Tibial nerve (tissue), 4 donors: ENCODE measurements around the gene COX11. TPM values are rescaled to one million over a fixed set of nuclear protein-coding genes. Genes with fewer than 3 reads are reported as not detected.

Experiments
- DNase-seq, 2 donors: peaks; one replicate each; pipeline ENCODE4 v3.0.0-alpha.2; 2019; ENCODE audit warnings: low spot score in 2 of 2
- H3K27ac ChIP-seq, 4 donors: fragments of 200-600 bp; sonication (generic) in 3 of 4; one replicate each; pipeline ENCODE4 v1.5.1; 2017 to 2019; ENCODE audit warnings: mild to moderate bottlenecking in 1 of 4
- H3K27me3 ChIP-seq, 2 donors: fragments of 200-600 bp; sonication (generic) in 1 of 2; one replicate each; pipeline versions ENCODE4 v1.5.1 to v1.6.0; 2017 to 2019
- H3K36me3 ChIP-seq, 3 donors: fragments of 200-600 bp; sonication (generic); one replicate each; pipeline ENCODE4 v1.5.1; 2018 to 2019
- H3K4me1 ChIP-seq, 4 donors: fragments of 200-600 bp; sonication (generic) in 3 of 4; one replicate each; pipeline ENCODE4 v1.5.1; 2017 to 2019
- H3K4me3 ChIP-seq, 4 donors: fragments of 200-600 bp; sonication (generic) in 3 of 4; one replicate each; pipeline ENCODE4 v1.5.1; 2017 to 2019; ENCODE audit warnings: mild to moderate bottlenecking in 1 of 4, moderate library complexity in 1 of 4
- H3K9me3 ChIP-seq, 4 donors: fragments of 200-600 bp; sonication (generic) in 3 of 4; one replicate each; pipeline ENCODE4 v1.5.1; 2017 to 2019
- CTCF ChIP-seq, 5 experiments: fragments of 200-600 bp in 3 of 5; fragments of 450-650 bp in 2 of 5; sonication (generic) in 3 of 5; IDR thresholded peaks; one replicate each; pipeline ENCODE4 v1.5.1; 2016 to 2019; ENCODE audit warnings: antibody characterized with exemption in 5 of 5, mild to moderate bottlenecking in 3 of 5, moderate library complexity in 2 of 5
- EP300 ChIP-seq, 2 donors: sonication (generic); formaldehyde crosslinking; IDR thresholded peaks; one replicate each; pipeline ENCODE4 v1.6.1; 2017; ENCODE audit warnings: antibody characterized with exemption in 2 of 2, mild to moderate bottlenecking in 1 of 2
- POLR2A ChIP-seq, 2 donors: fragments of 450-650 bp; IDR thresholded peaks; one replicate each; pipeline ENCODE4 v1.6.1; 2017; ENCODE audit warnings: antibody characterized with exemption in 2 of 2, mild to moderate bottlenecking in 2 of 2, moderate library complexity in 2 of 2
- WGBS, 2 donors: methylation state at CpG; one replicate each; pipeline ENCODE4 v1.1.5; 2018; 5-methylcytosine and 5-hydroxymethylcytosine counted together
- small RNA-seq: library from RNA; depleted of rRNA; stranded (forward); fragments of <200 nt; gene quantifications from one replicate; pipeline ENCODE3, GENCODE V24; 2016
- total RNA-seq, 4 donors: library from RNA; depleted of rRNA; stranded (reverse); fragments of >200 nt; gene quantifications; one replicate each; pipeline ENCODE4 v1.1.0, GENCODE V29; 2016

Gene COX11
- total RNA-seq, 4 donors from 2014 or later = 50.7 to 105 (median 81.1) TPM

- DNase-seq = no peak
- H3K9me3 ChIP-seq = no peaks in the 10 kb centered on the region
- TF ChIP-seq EP300 (IDR thresholded peaks at IDR 0.05) (no peak), CTCF (IDR thresholded peaks at IDR 0.05) (no peak), POLR2A (IDR thresholded peaks at IDR 0.05) (no peak)
- H3K4me3 ChIP-seq = no peak overlapping the region
- WGBS, 2 donors = 67 to 85% methylated on average over 3 of the region's 3 CpGs
- no peaks in the 10 kb centered on the region for H3K27me3 ChIP-seq
- H3K36me3 ChIP-seq = peaks cover 0 to 24% (median 0%) of the 10 kb centered on the region in 3 donors
- no peaks in the 10 kb centered on the region for H3K4me1 ChIP-seq
- no peak overlapping the region for H3K27ac ChIP-seq
These were observed 40.9 kb downstream of the COX11 start for GRCh38 chr17:54927525-54927924.

GRCh38 chr17:54924405-54924804, 44.0 kb downstream of the COX11 start:
- no peak overlapping the region for H3K27ac ChIP-seq
- TF ChIP-seq EP300 (IDR thresholded peaks at IDR 0.05) = no peak
- TF ChIP-seq POLR2A (IDR thresholded peaks at IDR 0.05) = no peak
- no peak for TF ChIP-seq CTCF (IDR thresholded peaks at IDR 0.05)
- DNase-seq = no peak
- H3K36me3 ChIP-seq = no peaks in the 10 kb centered on the region
- 94 to 97% methylated on average over 5 of the region's 5 CpGs for WGBS, 2 donors
- no peaks in the 10 kb centered on the region for H3K27me3 ChIP-seq
- no peak overlapping the region for H3K4me3 ChIP-seq
- H3K4me1 ChIP-seq = no peaks in the 10 kb centered on the region
- no peaks in the 10 kb centered on the region for H3K9me3 ChIP-seq

GRCh38 chr17:54920819-54921218, 47.6 kb downstream of the COX11 start:
- Histone ChIP-seq H3K36me3 (peaks cover 0 to 29% (median 0%) of the 10 kb centered on the region in 3 donors), H3K4me3 (no peak overlapping the region), H3K27ac (no peak overlapping the region), H3K9me3 (peaks cover 0 to 13% (median 0%) of the 10 kb centered on the region in 4 donors), H3K4me1 (no peaks in the 10 kb centered on the region), H3K27me3 (no peaks in the 10 kb centered on the region)
- 88 to 90% methylated on average over 6 of the region's 6 CpGs for WGBS, 2 donors
- DNase-seq = no peak
- no peak for TF ChIP-seq POLR2A (IDR thresholded peaks at IDR 0.05)
- no peak for TF ChIP-seq CTCF (IDR thresholded peaks at IDR 0.05)
- no peak for TF ChIP-seq EP300 (IDR thresholded peaks at IDR 0.05)

GRCh38 chr17:54919425-54919824, 49.0 kb downstream of the COX11 start:
- H3K36me3 ChIP-seq = peaks cover 0 to 43% (median 0%) of the 10 kb centered on the region in 3 donors
- no peak for TF ChIP-seq POLR2A (IDR thresholded peaks at IDR 0.05)
- TF ChIP-seq EP300 (IDR thresholded peaks at IDR 0.05) = no peak
- TF ChIP-seq CTCF (IDR thresholded peaks at IDR 0.05) = no peak
- H3K27ac ChIP-seq = no peak overlapping the region
- H3K9me3 ChIP-seq = peaks cover 0 to 15% (median 0%) of the 10 kb centered on the region in 4 donors
- DNase-seq = no peak
- H3K4me1 ChIP-seq = no peaks in the 10 kb centered on the region
- H3K4me3 ChIP-seq = no peak overlapping the region
- no peaks in the 10 kb centered on the region for H3K27me3 ChIP-seq

GRCh38 chr17:54916721-54917120, 51.7 kb downstream of the COX11 start:
- no peak overlapping the region for H3K27ac ChIP-seq
- peaks cover 0 to 50% (median 0%) of the 10 kb centered on the region in 3 donors for H3K36me3 ChIP-seq
- DNase-seq = no peak
- 91 to 93% methylated on average over 2 of the region's 2 CpGs for WGBS, 2 donors
- H3K27me3 ChIP-seq = no peaks in the 10 kb centered on the region
- H3K4me1 ChIP-seq = no peaks in the 10 kb centered on the region
- no peak overlapping the region for H3K4me3 ChIP-seq
- H3K9me3 ChIP-seq = peaks cover 0 to 15% (median 0%) of the 10 kb centered on the region in 4 donors
- TF ChIP-seq EP300 (IDR thresholded peaks at IDR 0.05) (no peak), POLR2A (IDR thresholded peaks at IDR 0.05) (no peak), CTCF (IDR thresholded peaks at IDR 0.05) (no peak)

Small RNAs within 50 kb of the gene (small RNA-seq; reads per million reads assigned to genes)
- not detected for gene AC007485.1

Other genes with a start within 250 kb of the COX11 start
- gene TOM1L1, start 67.8 kb downstream of the COX11 start, total RNA-seq = 10 to 100 TPM in 3 of 4 donors, 1 to 10 TPM in 1; 8.6 to 27.4 (median 17.1) TPM
- 10 to 100 TPM; 21.6 to 64.8 (median 28.2) TPM for gene STXBP4, start 111 bp upstream of the COX11 start, total RNA-seq